AG04450 (cell line): ENCODE measurements around the gene KCNN1. TPM values are rescaled to one million over a fixed set of nuclear protein-coding genes. Genes with fewer than 3 reads are reported as not detected.

Source experiments
- CTCF ChIA-PET: fragments of 300-600, 350-600 bp; formaldehyde crosslinking; extraction: SDS; loops from one replicate; lab custom pipeline; 2022; ENCODE audit warnings: antibody characterized with exemption, inconsistent platforms; lab: Charles Lee
- POLR2A ChIA-PET: fragments of 350-600 bp; formaldehyde crosslinking; extraction: SDS; loops from one replicate; lab custom pipeline; 2021; ENCODE audit warnings: antibody characterized with exemption, inconsistent platforms; lab: Yijun Ruan, JAX
- DNase-seq: peaks from one replicate; pipeline ENCODE4 v3.0.0-alpha.2; 2011; ENCODE audit warnings: low read depth, low spot score
- H3K27ac ChIP-seq: one replicate; pipeline ENCODE4 v1.5.1; 2012; ENCODE audit warnings: low read depth, low read length, control low read depth
- H3K27me3 ChIP-seq: one replicate; pipeline ENCODE4 v1.6.0; 2012; ENCODE audit warnings: low read length; ENCODE audit not compliant: control insufficient read depth, insufficient read depth
- H3K4me3 ChIP-seq: 2 replicates; pipeline ENCODE4 v1.5.1; 2011; ENCODE audit warnings: mild to moderate bottlenecking, low read depth, low read length, control low read depth
- H3K9me3 ChIP-seq: 2 replicates; pipeline ENCODE4 v1.5.1; 2012; ENCODE audit warnings: low read length; ENCODE audit not compliant: control insufficient read depth, insufficient read depth
- polyA plus RNA-seq: library from polyadenylated mRNA; depleted of rRNA; stranded (reverse); fragments of >200 nt; gene quantifications from 2 replicates; pipeline ENCODE4 v1.2.3, GENCODE V29; 2011
- TF ChIP-seq, protein P1 (sequence below): IDR thresholded peaks from 2 replicates; pipeline ENCODE4 v1.5.1; 2011; ENCODE audit warnings: low read depth, low read length, control low read depth, inconsistent platforms

Gene KCNN1
- polyA plus RNA-seq, 1 experiment = 0.07 TPM

DNA sequence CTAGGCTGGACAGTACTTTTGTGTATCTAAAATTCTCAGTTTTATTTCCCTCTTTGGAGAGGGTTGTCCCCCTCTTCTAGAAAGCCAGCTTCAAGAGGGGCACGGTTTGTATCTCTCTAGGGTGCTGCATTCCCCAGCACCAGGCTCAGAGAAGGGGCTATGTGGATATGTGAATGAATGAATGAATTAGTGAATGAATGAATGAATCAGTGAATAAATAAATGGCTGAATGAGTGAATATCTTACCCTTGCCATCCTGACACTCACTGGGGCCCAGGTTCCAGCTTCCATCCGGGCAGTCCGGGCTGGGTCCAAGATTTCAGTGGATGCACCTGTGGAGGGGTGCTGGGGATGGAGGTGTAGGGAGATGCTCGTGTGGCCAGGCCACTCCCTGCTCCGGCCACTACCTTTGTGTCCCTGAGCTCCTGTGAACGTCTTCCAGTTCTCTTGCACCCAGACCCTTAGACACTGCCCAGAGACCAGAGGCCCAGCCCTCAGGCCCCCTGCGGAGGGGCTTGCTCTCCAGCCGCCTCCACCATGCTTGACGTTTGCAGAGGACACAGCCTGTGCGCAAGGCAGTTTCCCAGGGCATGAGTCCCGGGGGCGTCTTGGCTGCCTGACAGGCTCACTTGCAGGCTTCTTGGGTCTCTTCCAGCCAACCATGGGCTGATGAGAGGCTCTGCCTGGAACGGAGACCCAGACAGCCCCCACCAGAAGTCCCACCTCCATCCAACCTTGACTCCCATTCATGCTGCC is 2.8 kb upstream of the KCNN1 start:
- Histone ChIP-seq H3K4me3 (no peak overlapping the region), H3K9me3 (no peaks in the 10 kb centered on the region), H3K27me3 (peaks cover 39% of the 10 kb centered on the region), H3K27ac (no peak overlapping the region)
- ChIA-PET CTCF (no interaction called here), POLR2A (no interaction called here)
- TF ChIP-seq, protein P1, sequence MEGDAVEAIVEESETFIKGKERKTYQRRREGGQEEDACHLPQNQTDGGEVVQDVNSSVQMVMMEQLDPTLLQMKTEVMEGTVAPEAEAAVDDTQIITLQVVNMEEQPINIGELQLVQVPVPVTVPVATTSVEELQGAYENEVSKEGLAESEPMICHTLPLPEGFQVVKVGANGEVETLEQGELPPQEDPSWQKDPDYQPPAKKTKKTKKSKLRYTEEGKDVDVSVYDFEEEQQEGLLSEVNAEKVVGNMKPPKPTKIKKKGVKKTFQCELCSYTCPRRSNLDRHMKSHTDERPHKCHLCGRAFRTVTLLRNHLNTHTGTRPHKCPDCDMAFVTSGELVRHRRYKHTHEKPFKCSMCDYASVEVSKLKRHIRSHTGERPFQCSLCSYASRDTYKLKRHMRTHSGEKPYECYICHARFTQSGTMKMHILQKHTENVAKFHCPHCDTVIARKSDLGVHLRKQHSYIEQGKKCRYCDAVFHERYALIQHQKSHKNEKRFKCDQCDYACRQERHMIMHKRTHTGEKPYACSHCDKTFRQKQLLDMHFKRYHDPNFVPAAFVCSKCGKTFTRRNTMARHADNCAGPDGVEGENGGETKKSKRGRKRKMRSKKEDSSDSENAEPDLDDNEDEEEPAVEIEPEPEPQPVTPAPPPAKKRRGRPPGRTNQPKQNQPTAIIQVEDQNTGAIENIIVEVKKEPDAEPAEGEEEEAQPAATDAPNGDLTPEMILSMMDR = no peak
- DNase-seq = no peak

DNA sequence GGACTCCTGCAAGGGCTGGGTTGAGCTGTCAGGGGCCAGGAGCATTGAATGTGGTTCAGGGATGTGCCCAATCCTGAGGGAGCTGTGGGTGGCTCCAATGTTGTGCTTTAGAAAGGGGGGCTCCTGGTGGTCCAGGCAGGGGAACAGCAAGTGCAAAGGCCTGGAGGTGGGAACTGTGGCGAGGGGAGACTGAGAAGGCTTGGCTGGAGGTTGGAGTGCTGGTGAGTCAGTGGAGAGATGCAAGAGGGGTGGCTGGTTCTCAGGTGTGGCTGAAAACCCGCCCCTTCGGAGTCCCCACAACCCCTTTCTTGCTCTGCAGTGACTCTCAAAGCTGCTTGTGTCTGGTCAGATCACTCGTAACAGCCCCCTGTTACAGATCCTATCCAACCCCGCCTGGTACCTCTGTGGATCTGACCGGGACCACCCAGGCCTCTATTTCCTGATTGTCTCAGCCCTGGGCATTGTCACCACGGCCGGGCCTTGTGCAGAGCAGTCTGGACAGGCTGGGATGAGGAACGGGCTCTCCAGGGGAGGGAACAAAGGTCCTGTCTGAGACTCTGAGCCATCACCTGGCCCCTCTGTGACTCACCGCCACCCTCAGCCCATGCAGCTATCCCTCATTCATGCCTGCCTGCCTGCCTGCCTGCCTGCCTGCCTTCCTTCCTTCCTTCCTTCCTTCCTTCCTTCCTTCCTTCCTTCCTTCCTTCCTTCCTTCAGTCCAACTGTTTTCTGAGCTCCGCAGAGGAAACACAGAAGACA is 1.4 kb upstream of the KCNN1 start:
- TF ChIP-seq, protein P1 = no peak
- Histone ChIP-seq H3K9me3 (no peaks in the 10 kb centered on the region), H3K27me3 (peaks cover 39% of the 10 kb centered on the region), H3K4me3 (no peak overlapping the region), H3K27ac (no peak overlapping the region)
- POLR2A ChIA-PET = no interaction called here
- CTCF ChIA-PET = interaction anchor here (0.6 kb wide), 1 partner anchor 294 kb away, joined by 3 read pairs; no protein-coding TSS in a partner anchor
- no peak for DNase-seq

DNA sequence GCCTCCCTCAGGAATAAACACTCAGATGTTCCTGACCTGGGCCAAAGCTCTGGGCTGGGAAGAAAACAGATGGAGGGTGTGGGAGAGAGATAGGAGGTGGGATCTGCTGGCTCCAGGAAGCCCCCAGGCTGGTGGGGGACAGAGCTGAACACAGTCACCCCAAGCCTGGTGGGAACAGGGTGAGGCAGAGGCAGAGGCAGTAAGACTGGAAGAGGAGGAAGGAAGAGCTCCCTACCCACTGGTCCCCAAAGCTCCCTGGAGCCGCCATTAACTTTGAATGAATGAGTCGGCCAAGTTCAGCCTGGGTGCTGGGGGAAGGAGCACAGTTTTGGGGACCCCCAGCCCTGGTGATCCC is 801 bp upstream of the KCNN1 start:
- Histone ChIP-seq H3K4me3 (no peak overlapping the region), H3K27me3 (peaks cover 39% of the 10 kb centered on the region), H3K9me3 (no peaks in the 10 kb centered on the region), H3K27ac (no peak overlapping the region)
- TF ChIP-seq, protein P1 = no peak
- ChIA-PET POLR2A (no interaction called here), CTCF (interaction anchor here (0.6 kb wide), 1 partner anchor 293 kb away, joined by 3 read pairs; no protein-coding TSS in a partner anchor)
- DNase-seq = no peak

DNA sequence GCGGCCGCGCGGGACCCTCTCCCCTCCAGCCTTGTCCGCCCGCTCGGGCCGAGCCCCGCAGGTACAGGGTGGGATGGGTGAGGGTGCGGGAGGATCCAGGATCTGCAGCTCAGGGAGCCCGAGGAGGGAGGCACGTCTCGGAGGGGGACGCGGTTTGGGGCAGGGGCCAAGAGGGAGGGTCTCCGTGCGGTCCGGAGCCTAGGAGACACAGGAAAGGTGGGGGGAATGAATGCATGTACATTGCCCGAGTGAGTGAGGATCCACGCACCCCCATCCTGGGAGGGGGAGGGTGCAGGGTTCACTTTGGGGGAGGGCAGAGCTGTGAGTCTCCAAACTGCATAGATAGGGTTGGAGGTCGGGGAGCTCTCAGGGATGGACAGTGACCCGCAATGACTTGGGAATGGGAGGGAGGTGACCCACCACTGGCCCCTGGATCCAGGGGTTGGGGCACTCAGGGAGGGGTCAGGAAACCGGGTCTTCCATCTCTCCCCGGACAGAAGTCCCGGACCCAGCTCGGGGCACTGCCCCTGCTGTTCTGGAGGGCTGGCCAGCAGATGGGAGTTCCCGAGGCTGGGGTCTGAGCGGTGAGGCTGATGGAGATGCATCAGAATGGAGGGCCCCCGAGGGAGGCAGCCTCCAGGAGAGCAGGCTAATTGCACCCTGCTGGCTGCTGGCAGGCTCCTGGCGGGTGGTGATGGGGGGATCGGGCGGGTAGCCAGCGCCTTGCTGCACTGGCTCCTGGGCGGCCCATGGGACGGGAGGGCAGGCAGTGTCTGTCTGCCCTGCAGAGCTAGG is 547 bp downstream of the KCNN1 start:
- H3K27me3 ChIP-seq = peaks cover 36% of the 10 kb centered on the region
- H3K4me3 ChIP-seq = 0 out of 2 replicates have a peak overlapping the region, but pooled peaks have one; percentile 10
- ChIA-PET POLR2A (no interaction called here), CTCF (no interaction called here)
- TF ChIP-seq, protein P1 = no peak
- H3K27ac ChIP-seq = no peak overlapping the region
- no peaks in the 10 kb centered on the region for H3K9me3 ChIP-seq
- DNase-seq = no peak
